Keratinocyte (primary cell): ENCODE data around the gene PTPN13. TPM values are rescaled to one million over a fixed set of nuclear protein-coding genes. Genes with fewer than 3 reads are reported as not detected.

ENCODE experiments used
- DNase-seq: peaks from one replicate; pipeline ENCODE4 v3.0.0-alpha.2; 2011; ENCODE audit warnings: low read depth, missing footprints, low spot score
- FAIRE-seq: peaks from 2 replicates; lab custom pipeline; 2011; peaks lifted over from hg19 to GRCh38; lab: Jason Lieb, UNC
- H2AFZ ChIP-seq: 2 replicates; pipeline ENCODE4 v1.6.0; 2012; ENCODE audit warnings: low read length, control low read depth, inconsistent platforms; ENCODE audit not compliant: control insufficient read depth
- H3K27ac ChIP-seq: 2 replicates; pipeline ENCODE4 v1.5.1; 2011; ENCODE audit warnings: low read length; ENCODE audit not compliant: control insufficient read depth, insufficient read depth
- H3K27me3 ChIP-seq: 3 replicates; pipeline ENCODE4 v1.6.0; 2011; ENCODE audit warnings: low read length; ENCODE audit not compliant: control insufficient read depth, insufficient read depth; ENCODE audit errors: extremely low read depth
- H3K36me3 ChIP-seq, 2 experiments: 2 replicates in 1 of 2; 3 replicates in 1 of 2; pipeline ENCODE4 v1.5.1; 2011; ENCODE audit warnings: low read length in 2 of 2, mild to moderate bottlenecking in 1 of 2; ENCODE audit not compliant: control insufficient read depth in 2 of 2, insufficient read depth in 2 of 2; ENCODE audit errors: extremely low read depth in 1 of 2
- H3K4me1 ChIP-seq: 3 replicates; pipeline ENCODE4 v1.5.1; 2011; ENCODE audit warnings: low read length; ENCODE audit not compliant: control insufficient read depth, insufficient read depth; ENCODE audit errors: extremely low read depth
- H3K4me2 ChIP-seq: 3 replicates; pipeline ENCODE4 v1.6.0; 2011; ENCODE audit warnings: low read depth, low read length; ENCODE audit not compliant: control insufficient read depth, insufficient read depth; ENCODE audit errors: extremely low read depth
- H3K4me3 ChIP-seq, 3 experiments: fragments of 200-600 bp in 1 of 3; sonication (generic) in 1 of 3; 2 replicates in 2 of 3; 3 replicates in 1 of 3; pipeline ENCODE4 v1.5.1; 2011 to 2016; ENCODE audit warnings: low read length in 3 of 3, mild to moderate bottlenecking in 3 of 3, control low read depth in 2 of 3, inconsistent platforms in 1 of 3, low read depth in 1 of 3, mixed read lengths in 1 of 3, mixed run types in 1 of 3, moderate library complexity in 1 of 3; ENCODE audit not compliant: control insufficient read depth in 2 of 3, insufficient read depth in 2 of 3; ENCODE audit errors: extremely low read depth in 1 of 3
- H3K79me2 ChIP-seq: 2 replicates; pipeline ENCODE4 v1.6.0; 2012; ENCODE audit warnings: low read length; ENCODE audit not compliant: control insufficient read depth, insufficient read depth
- H3K9ac ChIP-seq: 3 replicates; pipeline ENCODE4 v1.6.0; 2011; ENCODE audit warnings: low read length; ENCODE audit not compliant: control insufficient read depth, insufficient read depth; ENCODE audit errors: extremely low read depth
- H3K9me1 ChIP-seq: 3 replicates; pipeline ENCODE4 v1.6.0; 2011; ENCODE audit warnings: low read length; ENCODE audit not compliant: control insufficient read depth, insufficient read depth; ENCODE audit errors: extremely low read depth
- H3K9me3 ChIP-seq: 2 replicates; pipeline ENCODE4 v1.5.1; 2012; ENCODE audit warnings: low read depth, low read length; ENCODE audit not compliant: control insufficient read depth
- H4K20me1 ChIP-seq: 3 replicates; pipeline ENCODE4 v1.6.0; 2011; ENCODE audit warnings: low read length; ENCODE audit not compliant: control insufficient read depth, insufficient read depth; ENCODE audit errors: extremely low read depth
- EZH2 ChIP-seq: IDR thresholded peaks from one replicate; pipeline ENCODE4 v1.6.1; 2012; ENCODE audit warnings: inconsistent platforms, mild to moderate bottlenecking, low read length, moderate library complexity
- dilution Hi-C: fragments of 300-500 bp; cut with MboI; formaldehyde crosslinking; loops from one replicate; pipeline ENCODE4 v1.7.0; 2020; ENCODE audit warnings: low sequenced_read_pairs; ENCODE audit not compliant: extremely low pct_ligation_motif_present
- polyA plus RNA-seq, 5 experiments: library from polyadenylated mRNA; depleted of rRNA in 3 of 5; stranded (reverse) in 3 of 5; stranded (forward) in 1 of 5; unstranded in 1 of 5; fragments of >200 nt; gene quantifications; 1 replicate in 1 of 5; 2 replicates in 3 of 5; 3 replicates in 1 of 5; pipeline versions ENCODE4 v1.2.1 to v1.2.3, GENCODE V29; 2011 to 2012; ENCODE audit warnings: missing spikeins in 2 of 5, low read depth in 1 of 5, low replicate concordance in 1 of 5
- TF ChIP-seq, protein P1 (sequence below), 3 experiments: IDR thresholded peaks in 1 of 3; conservative IDR thresholded peaks in 1 of 3; optimal IDR thresholded peaks in 1 of 3; 2 replicates in 2 of 3; 3 replicates in 1 of 3; pipeline versions ENCODE3 to v1.5.1; 2011; ENCODE audit warnings: low read length in 3 of 3, mild to moderate bottlenecking in 3 of 3, moderate library complexity in 2 of 3, control low read depth in 1 of 3, inconsistent platforms in 1 of 3; ENCODE audit not compliant: insufficient read depth in 2 of 3; ENCODE audit errors: extremely low read depth in 1 of 3

PTPN13 gene
- polyA plus RNA-seq, 1 donor (not counting 4 experiments of a cell fraction or from before 2014, with no cell fraction given), result 37.6 TPM

- peak overlapping the region in 2 of 3 experiments; percentile 19 to 35 for H3K4me3 ChIP-seq
- H3K9me3 ChIP-seq, result no peaks in the 10 kb centered on the region
- H3K4me2 ChIP-seq, result peak overlapping the region; percentile 77
- H3K9ac ChIP-seq, result peak overlapping the region; percentile 18
- no peaks in the 10 kb centered on the region for H4K20me1 ChIP-seq
- peak; percentile 28 for DNase-seq
- FAIRE-seq, result no peak
- H3K36me3 ChIP-seq, result no peaks in the 10 kb centered on the region
- no peak overlapping the region for H2AFZ ChIP-seq
- no peaks in the 10 kb centered on the region for H3K27me3 ChIP-seq
- peaks cover 39% of the 10 kb centered on the region for H3K79me2 ChIP-seq
- H3K4me1 ChIP-seq, result peaks cover 28% of the 10 kb centered on the region
- no peaks in the 10 kb centered on the region for H3K9me1 ChIP-seq
- dilution Hi-C loops, result no loop called here
- H3K27ac ChIP-seq, result peak overlapping the region; percentile 65
- TF ChIP-seq EZH2, result no peak
- TF ChIP-seq, protein P1, sequence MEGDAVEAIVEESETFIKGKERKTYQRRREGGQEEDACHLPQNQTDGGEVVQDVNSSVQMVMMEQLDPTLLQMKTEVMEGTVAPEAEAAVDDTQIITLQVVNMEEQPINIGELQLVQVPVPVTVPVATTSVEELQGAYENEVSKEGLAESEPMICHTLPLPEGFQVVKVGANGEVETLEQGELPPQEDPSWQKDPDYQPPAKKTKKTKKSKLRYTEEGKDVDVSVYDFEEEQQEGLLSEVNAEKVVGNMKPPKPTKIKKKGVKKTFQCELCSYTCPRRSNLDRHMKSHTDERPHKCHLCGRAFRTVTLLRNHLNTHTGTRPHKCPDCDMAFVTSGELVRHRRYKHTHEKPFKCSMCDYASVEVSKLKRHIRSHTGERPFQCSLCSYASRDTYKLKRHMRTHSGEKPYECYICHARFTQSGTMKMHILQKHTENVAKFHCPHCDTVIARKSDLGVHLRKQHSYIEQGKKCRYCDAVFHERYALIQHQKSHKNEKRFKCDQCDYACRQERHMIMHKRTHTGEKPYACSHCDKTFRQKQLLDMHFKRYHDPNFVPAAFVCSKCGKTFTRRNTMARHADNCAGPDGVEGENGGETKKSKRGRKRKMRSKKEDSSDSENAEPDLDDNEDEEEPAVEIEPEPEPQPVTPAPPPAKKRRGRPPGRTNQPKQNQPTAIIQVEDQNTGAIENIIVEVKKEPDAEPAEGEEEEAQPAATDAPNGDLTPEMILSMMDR (optimal IDR thresholded peaks at IDR 0.05 in 1 of 3, IDR thresholded peaks at IDR 0.05 in 1 of 3, conservative IDR thresholded peaks at IDR 0.05 in 1 of 3; ENCODE audit: extremely low read depth in 1 of 3, insufficient read depth in 2 of 3, low read length in 3 of 3), result no peak
Observed at GRCh38 chr4:86660401-86660800, 66.3 kb downstream of the PTPN13 start.

DNA sequence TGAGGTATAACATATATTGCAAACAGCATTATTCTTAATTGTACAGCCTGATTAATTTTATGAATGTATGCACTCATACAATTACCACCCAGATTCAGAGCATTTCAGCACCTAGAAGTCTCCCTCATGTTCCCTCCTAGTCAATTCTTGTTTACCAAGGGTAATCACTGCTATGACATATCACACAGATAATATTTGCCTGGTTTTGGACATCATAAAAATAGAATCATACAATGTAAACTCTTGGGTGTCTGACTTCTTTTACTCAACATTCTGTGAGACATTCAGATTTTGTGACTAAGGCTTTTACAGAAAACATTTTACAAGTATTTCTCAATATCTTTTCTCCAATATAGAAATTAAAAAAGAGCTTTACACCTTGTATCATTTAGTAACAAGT is 66.9 kb downstream of the PTPN13 start:
- H3K27ac ChIP-seq, result peak overlapping the region; percentile 65
- dilution Hi-C loops, result no loop called here
- no peaks in the 10 kb centered on the region for H3K36me3 ChIP-seq
- peaks cover 28% of the 10 kb centered on the region for H3K4me1 ChIP-seq
- H3K9me1 ChIP-seq, result no peaks in the 10 kb centered on the region
- H3K4me3 ChIP-seq, result no peak overlapping the region
- H4K20me1 ChIP-seq, result no peaks in the 10 kb centered on the region
- FAIRE-seq (no peak), DNase-seq (no peak)
- H3K4me2 ChIP-seq, result peak overlapping the region; percentile 77
- H3K79me2 ChIP-seq, result peaks cover 44% of the 10 kb centered on the region
- TF ChIP-seq, protein P1 (optimal IDR thresholded peaks at IDR 0.05 in 1 of 3, IDR thresholded peaks at IDR 0.05 in 1 of 3, conservative IDR thresholded peaks at IDR 0.05 in 1 of 3; ENCODE audit: extremely low read depth in 1 of 3, insufficient read depth in 2 of 3, low read length in 3 of 3), result no peak
- TF ChIP-seq EZH2, result no peak
- H2AFZ ChIP-seq, result no peak overlapping the region
- H3K27me3 ChIP-seq, result no peaks in the 10 kb centered on the region
- no peaks in the 10 kb centered on the region for H3K9me3 ChIP-seq
- peak overlapping the region; percentile 18 for H3K9ac ChIP-seq
